Right cardiac atrium (tissue), 5 donors: Measurements from ENCODE around the gene AKR1D1. TPM values are rescaled to one million over a fixed set of nuclear protein-coding genes. Genes with fewer than 3 reads are reported as not detected.
"Not testable (repeated sequence)": the region's sequence is repeated elsewhere in the genome, so short reads cannot be mapped to it uniquely, and the experiment has no call there.

ENCODE experiments used
- ATAC-seq, 2 donors: fragments of 200-7000 bp; cut with Tn5 transposase; one replicate each; pipeline versions ENCODE4 v1.8.0 to v1.9.1; 2020; ENCODE audit warnings: moderate library complexity in 2 of 2, mild to moderate bottlenecking in 1 of 2
- DNase-seq, 3 donors: peaks; one replicate each; pipeline ENCODE4 v3.0.0-alpha.2; 2020
- H3K27ac ChIP-seq: one replicate; pipeline ENCODE4 v1.5.1; 2013; ENCODE audit warnings: mild to moderate bottlenecking, low read length, control low read depth, moderate library complexity
- H3K27me3 ChIP-seq: one replicate; pipeline ENCODE4 v1.6.1; 2013; ENCODE audit not compliant: control insufficient read depth, insufficient read depth
- H3K4me1 ChIP-seq: one replicate; pipeline ENCODE4 v1.6.1; 2013; ENCODE audit warnings: low read length; ENCODE audit not compliant: control insufficient read depth, insufficient read depth
- H3K4me3 ChIP-seq: one replicate; pipeline ENCODE4 v1.5.1; 2013; ENCODE audit warnings: low read length, control low read depth
- H3K9me3 ChIP-seq: one replicate; pipeline ENCODE4 v1.6.1; 2013; ENCODE audit warnings: low read length; ENCODE audit not compliant: control insufficient read depth
- WGBS: extraction: QIAGEN DNeasy Blood & Tissue Kit; methylation state at CpG from one replicate; pipeline ENCODE4 v1.1.7; 2013; 5-methylcytosine and 5-hydroxymethylcytosine counted together
- intact Hi-C, 4 donors: fragments of 100-400 bp; cut with DNase I; formaldehyde crosslinking; loops; one replicate each; pipeline versions ENCODE4 v1.11.0 to v1.14.0; 2022 to 2023
- polyA plus RNA-seq: library from polyadenylated mRNA; stranded (reverse); fragments of 200-250 nt; gene quantifications from one replicate; pipeline ENCODE4 v1.2.3, GENCODE V29; 2013
- total RNA-seq, 4 donors: library from RNA; stranded (reverse); fragmentation: NEBNext Ultra II Directional; extraction: Animal tissue kit (Norgen Biotek cat#: 25700); gene quantifications; one replicate each; pipeline ENCODE4 v1.2.1, GENCODE V29; 2021
- donor health status: healthy with polysubstance abuse.
- donor health status: DM: no; HTN: yes; CAD: no.
- donor health status: DM: no; HTN: no; CAD: no.
- donor health status: DM: no; HTN: yes; CAD: no; lungs with severe emphysema.
- donor health status: DM: yes; HTN: yes; CAD: no.

AKR1D1 gene
- total and polyA plus RNA-seq, 5 donors: not detected

DNA sequence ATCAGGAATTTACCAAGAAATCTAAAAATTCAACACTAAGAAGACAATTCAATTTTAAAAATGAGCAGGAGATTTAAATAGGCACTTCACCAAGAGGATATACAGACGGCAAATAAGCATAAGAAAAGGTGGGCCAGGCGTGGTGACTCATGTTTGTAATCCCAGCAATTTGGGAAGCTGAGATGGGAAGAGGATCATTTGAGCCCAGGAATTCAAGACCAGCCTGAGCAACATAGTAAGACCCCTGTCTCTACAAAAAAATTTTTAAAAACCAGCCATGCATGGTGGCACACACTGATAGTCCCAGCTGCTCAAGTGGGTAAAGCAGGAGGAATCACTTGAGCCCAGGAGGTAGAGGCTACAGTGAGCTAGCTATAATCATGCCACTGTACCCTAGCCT is 3.5 kb upstream of the AKR1D1 start:
- no peak for ATAC-seq

DNA sequence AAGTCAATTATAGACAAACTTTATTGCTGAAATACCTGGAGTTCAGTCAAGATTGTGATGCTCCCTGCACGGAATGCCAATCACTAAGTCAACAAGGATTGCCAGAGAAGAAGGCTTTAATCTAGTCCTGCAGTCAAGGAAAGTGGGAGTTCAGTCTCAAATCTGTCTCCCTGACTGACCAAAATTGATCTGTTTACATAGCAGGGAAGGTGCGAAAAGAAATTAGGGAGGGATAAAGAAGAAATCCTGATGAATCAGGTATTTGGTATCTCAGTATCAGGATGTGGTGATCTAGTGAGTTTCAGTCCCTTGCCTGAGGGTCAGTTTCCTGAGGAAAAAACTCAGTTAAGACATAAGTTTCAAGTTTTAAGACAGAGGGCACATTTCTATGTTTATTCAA is 2.1 kb upstream of the AKR1D1 start:
- Histone ChIP-seq H3K9me3 (no peaks in the 10 kb centered on the region), H3K27ac (no peak overlapping the region), H3K27me3 (no peaks in the 10 kb centered on the region), H3K4me1 (no peaks in the 10 kb centered on the region), H3K4me3 (no peak overlapping the region)
- intact Hi-C loops: no loop called here
- WGBS: 86% methylated on average over 2 of the region's 2 CpGs
- DNase-seq: no peak
- no peak for ATAC-seq

More for the DNA sequence above, 3.5 kb upstream of the AKR1D1 start:
- H3K27ac ChIP-seq: no peak overlapping the region
- no peak overlapping the region for H3K4me3 ChIP-seq
- no peaks in the 10 kb centered on the region for H3K4me1 ChIP-seq
- no peak for DNase-seq
- intact Hi-C loops: no loop called here
- no peaks in the 10 kb centered on the region for H3K27me3 ChIP-seq
- H3K9me3 ChIP-seq: no peaks in the 10 kb centered on the region
- 85% methylated on average over 2 of the region's 2 CpGs for WGBS

DNA sequence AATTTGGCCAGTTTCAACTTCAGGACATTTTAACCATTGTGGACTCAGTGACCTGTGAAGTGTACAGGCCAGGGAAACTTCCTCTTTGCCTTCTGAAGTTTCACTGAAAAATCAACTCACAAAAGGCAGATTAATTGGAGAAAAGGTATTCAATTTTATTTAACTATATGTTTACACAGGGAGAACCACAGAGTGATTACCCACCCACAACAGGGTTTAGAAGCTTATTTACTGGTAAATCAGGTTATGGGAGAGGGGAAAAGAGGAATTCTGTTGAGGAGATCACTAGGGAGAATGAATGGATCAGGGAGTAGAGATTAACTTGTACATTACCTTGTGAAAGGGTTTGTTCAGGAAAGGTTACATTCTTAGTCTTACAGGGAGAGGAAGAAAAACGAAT is 1.7 kb upstream of the AKR1D1 start:
- DNase-seq: no peak
- Histone ChIP-seq H3K4me3 (no peak overlapping the region), H3K27me3 (no peaks in the 10 kb centered on the region), H3K4me1 (no peaks in the 10 kb centered on the region), H3K27ac (no peak overlapping the region), H3K9me3 (no peaks in the 10 kb centered on the region)
- WGBS: 50% methylated on average over 1 of the region's 1 CpG
- intact Hi-C loops: no loop called here
- ATAC-seq: no peak

DNA sequence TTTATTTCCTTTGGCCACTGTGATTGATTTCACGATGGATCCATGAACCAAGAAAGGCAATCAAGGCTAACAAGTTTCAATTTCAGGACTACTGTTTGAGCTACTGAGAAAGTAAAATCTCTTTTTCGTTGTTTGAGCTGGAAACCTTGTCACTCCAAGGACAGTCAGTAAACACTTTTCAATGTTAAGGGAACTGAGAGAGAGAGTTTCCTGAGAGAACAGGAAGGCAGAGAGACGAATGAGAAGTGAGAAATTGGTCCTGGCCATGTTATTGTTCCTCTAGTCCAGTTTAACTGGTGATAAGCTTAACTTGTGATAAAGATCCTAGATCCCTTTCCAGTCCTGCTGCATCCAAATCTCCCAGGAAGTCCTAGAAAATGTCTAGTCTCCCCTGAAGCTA is 909 bp upstream of the AKR1D1 start:
- WGBS: 65% methylated on average over 3 of the region's 3 CpGs
- no peaks in the 10 kb centered on the region for H3K27me3 ChIP-seq
- no peaks in the 10 kb centered on the region for H3K4me1 ChIP-seq
- ATAC-seq: no peak
- DNase-seq: no peak
- intact Hi-C loops: no loop called here
- no peak overlapping the region for H3K4me3 ChIP-seq
- no peaks in the 10 kb centered on the region for H3K9me3 ChIP-seq
- no peak overlapping the region for H3K27ac ChIP-seq

DNA sequence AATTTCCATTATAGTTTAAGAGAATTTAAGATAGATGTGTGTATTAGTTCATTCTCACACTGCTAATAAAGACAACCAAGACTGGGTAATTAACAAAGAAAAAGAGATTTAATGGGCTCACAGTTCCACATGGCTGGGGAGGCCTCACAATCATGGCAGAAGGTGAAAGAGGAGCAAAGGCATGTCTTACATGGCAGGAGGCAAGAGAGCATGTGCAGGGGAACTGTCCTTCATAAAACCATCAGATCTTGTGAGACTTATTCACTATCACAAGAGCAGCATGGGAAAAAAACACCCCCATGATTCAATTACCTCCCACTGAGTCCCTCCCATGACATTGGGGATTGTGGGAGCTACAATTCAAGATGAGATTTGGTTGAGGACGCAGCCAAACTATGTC is 473 bp upstream of the AKR1D1 start:
- DNase-seq, ATAC-seq, H3K4me3 ChIP-seq, intact Hi-C loops, H3K27me3 ChIP-seq, H3K4me1 ChIP-seq, H3K9me3 ChIP-seq, H3K27ac ChIP-seq: not testable (repeated sequence)
- WGBS: 67% methylated on average over 1 of the region's 1 CpG

DNA sequence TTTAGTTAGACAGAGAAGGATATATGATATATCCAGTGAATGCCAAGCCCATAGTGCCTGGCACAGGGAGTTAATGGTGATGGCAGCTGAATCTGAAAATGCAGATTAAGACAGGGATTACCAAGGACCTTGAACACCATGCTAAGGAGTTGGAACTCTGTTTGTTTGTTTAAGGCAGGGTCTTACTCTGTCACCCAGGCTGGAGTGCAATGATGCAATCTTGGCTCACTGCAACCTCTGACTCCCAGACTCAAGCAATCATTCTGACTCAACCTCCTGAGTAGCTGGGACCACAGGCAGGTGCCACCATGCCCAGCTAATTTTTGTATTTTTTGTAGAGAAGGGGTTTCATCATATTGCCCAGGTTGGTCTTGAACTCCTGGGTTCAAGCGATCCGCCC is 1.6 kb downstream of the AKR1D1 start:
- H3K4me3 ChIP-seq: no peak overlapping the region
- no peak overlapping the region for H3K27ac ChIP-seq
- ATAC-seq (no peak), DNase-seq (no peak)
- no peaks in the 10 kb centered on the region for H3K9me3 ChIP-seq
- WGBS: 98% methylated on average over 2 of the region's 2 CpGs
- no peaks in the 10 kb centered on the region for H3K4me1 ChIP-seq
- intact Hi-C loops: no loop called here
- H3K27me3 ChIP-seq: no peaks in the 10 kb centered on the region

DNA sequence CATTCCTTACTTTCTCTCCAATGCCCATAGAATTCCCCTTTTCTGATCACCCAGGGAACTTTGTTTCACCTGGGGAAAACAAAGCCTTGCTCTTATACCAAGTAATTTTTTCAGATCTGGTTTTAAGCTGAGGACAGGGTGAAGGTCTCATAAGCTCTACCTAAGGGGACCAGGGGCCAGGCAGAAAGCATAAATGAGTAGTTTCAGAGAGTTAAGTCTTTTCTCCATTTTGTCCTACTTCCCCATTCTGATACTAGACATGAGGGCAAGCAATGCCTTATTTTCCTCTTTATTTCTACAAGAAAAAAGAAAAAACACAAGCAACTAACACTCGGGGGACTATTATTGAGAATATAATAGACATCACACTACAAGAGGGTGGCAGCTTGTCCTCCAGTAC is 2.9 kb downstream of the AKR1D1 start:
- ATAC-seq (no peak), DNase-seq (no peak)
- H3K27ac ChIP-seq: no peak overlapping the region
- H3K4me3 ChIP-seq: no peak overlapping the region
- intact Hi-C loops: no loop called here
- no peaks in the 10 kb centered on the region for H3K4me1 ChIP-seq
- 91% methylated on average over 1 of the region's 1 CpG for WGBS
- no peaks in the 10 kb centered on the region for H3K27me3 ChIP-seq
- no peaks in the 10 kb centered on the region for H3K9me3 ChIP-seq

DNA sequence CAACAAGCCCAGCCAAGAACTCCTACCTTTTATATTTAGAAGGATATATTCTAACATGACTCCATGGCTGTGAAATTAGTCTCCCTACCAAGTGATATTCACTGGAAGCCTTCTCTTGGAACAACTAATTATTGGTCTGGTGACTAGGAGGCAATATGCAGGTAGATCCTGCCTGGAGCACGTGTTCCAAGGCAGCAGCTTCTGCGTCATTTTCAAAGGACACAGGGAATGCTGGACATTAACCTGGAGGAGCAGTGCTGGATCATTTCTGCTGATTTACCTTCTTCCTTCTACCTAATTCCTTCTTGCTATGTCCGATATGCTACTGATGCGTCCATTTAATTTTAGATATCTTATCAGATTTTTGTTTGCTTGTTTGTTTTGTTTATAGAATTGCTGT is 5.6 kb downstream of the AKR1D1 start:
- Histone ChIP-seq H3K4me3 (no peak overlapping the region), H3K27ac (no peak overlapping the region), H3K4me1 (no peaks in the 10 kb centered on the region), H3K9me3 (no peaks in the 10 kb centered on the region), H3K27me3 (no peaks in the 10 kb centered on the region)
- no peak for ATAC-seq
- WGBS: 87% methylated on average over 4 of the region's 4 CpGs
- no peak for DNase-seq
- intact Hi-C loops: no loop called here

DNA sequence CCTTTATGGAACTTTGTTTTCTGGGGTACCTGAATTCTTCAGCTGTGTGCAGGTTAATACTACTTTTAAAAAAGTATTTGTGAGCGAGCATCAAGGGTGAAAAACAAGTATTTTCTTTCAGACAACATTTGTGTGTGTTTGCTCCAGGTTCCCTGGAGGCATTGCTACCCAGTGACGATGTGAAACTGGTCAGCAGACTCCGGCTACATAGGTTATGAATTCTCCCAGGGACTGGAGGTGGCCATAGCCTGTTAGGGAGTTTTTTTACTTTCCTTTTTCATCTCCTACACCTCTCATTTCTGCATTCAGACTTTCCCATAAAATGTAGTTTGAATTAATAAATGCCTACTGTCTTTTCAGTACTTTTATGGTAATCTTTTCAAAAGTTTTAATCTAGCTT is 7.6 kb downstream of the AKR1D1 start:
- no peaks in the 10 kb centered on the region for H3K9me3 ChIP-seq
- intact Hi-C loops: no loop called here
- 54% methylated on average over 3 of the region's 3 CpGs for WGBS
- no peaks in the 10 kb centered on the region for H3K27me3 ChIP-seq
- DNase-seq: no peak
- no peaks in the 10 kb centered on the region for H3K4me1 ChIP-seq
- H3K4me3 ChIP-seq: no peak overlapping the region
- no peak for ATAC-seq
- no peak overlapping the region for H3K27ac ChIP-seq

DNA sequence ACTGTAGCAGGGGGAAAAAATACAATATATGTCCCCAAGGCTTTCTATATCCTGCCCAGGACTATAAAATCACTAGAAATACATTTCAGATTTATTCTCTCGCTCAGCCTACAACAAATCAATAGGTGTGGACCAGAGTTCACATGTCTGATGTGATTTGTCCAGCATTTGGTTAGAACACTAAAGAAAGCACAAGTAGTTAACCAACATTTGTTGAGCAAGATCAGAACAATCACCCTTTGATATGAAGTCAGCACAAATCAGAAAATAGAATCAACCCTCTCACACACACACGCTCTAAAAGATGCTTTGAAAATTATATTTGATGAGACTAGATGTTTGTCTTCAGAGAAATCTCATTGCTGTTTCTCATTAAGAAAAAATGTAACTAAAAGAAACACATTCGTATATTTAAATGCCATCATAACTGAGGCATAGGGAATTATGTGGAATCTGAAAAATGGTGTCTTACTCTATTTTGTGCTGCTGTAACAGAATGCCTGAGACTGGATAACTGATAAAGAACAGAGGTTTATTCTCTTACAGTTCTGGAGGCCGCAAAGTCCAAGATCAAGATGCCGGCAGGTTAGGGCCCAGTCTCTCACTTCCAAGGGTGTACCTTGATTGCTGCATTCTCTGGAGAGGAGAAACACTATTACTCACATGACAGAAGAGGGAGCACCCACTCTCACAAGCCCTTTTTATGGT is 10.5 kb downstream of the AKR1D1 start:
- no peaks in the 10 kb centered on the region for H3K4me1 ChIP-seq
- H3K4me3 ChIP-seq: no peak overlapping the region
- no peak overlapping the region for H3K27ac ChIP-seq
- ATAC-seq (no peak), DNase-seq (no peak)
- no peaks in the 10 kb centered on the region for H3K9me3 ChIP-seq
- no peaks in the 10 kb centered on the region for H3K27me3 ChIP-seq
- intact Hi-C loops: no loop called here
- WGBS: 85% methylated on average over 5 of the region's 5 CpGs

DNA sequence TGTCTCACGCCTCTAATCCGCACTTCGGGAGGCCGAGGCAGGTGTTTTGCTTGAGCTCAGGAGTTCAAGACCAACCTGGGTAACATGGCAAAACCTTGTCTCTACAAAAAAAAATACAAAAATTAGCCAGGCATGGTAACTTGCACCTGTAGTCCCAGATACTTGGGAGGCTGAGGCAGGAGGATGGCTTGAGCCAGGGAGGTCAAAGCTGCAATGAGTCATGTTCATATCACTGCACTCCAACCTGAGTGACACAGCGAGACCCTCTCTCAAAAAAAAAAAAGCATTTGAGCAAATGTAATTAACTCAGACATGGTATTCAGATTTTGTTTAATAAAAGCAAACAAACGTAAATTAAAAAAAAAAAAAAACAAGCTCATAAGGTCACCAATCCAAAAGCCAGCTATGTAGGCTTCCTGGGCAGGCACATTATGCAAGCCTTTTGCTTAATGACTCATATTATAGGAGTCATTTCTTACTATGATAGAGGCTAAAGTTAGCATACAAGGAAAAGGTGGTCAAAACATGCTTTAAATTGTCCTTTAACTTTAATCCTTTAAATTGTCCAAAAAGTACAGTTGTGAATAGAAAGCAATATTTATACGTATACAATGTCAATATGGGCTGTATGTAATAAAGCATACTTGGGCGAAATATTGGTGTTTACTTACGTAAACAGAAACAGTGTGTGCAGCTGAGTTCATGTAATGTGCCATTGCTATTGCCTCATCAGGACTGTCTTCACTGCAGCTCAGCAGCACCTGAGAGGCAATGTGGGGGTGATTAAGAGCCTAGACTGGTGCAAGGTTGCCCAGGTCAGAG is 13.0 kb downstream of the AKR1D1 start:
- no peaks in the 10 kb centered on the region for H3K9me3 ChIP-seq
- no peak overlapping the region for H3K4me3 ChIP-seq
- 92% methylated on average over 9 of the region's 9 CpGs for WGBS
- ATAC-seq (no peak), DNase-seq (no peak)
- no peaks in the 10 kb centered on the region for H3K4me1 ChIP-seq
- no peak overlapping the region for H3K27ac ChIP-seq
- H3K27me3 ChIP-seq: no peaks in the 10 kb centered on the region
- intact Hi-C loops: no loop called here
